Nephron (organoid): Measurements from ENCODE around the gene NOVA2.

Experiments used
- H3K27ac Mint-ChIP-seq, 3 experiments: 2 replicates each; pipeline ENCODE4 v1.8.0; 2020; ENCODE audit warnings: mixed read lengths in 3 of 3, mild to moderate bottlenecking in 2 of 3, moderate library complexity in 1 of 3
- H3K27me3 Mint-ChIP-seq: 2 replicates; pipeline ENCODE4 v1.8.0; 2021; ENCODE audit warnings: low read depth, mild to moderate bottlenecking, moderate library complexity, mixed read lengths
- H3K36me3 Mint-ChIP-seq: 2 replicates; pipeline ENCODE4 v1.8.0; 2020; ENCODE audit warnings: low read depth, mixed read lengths
- H3K4me1 Mint-ChIP-seq: 2 replicates; pipeline ENCODE4 v1.8.0; 2020; ENCODE audit warnings: mixed read lengths
- H3K4me3 Mint-ChIP-seq, 3 experiments: 2 replicates each; pipeline ENCODE4 v1.8.0; 2020; ENCODE audit warnings: mild to moderate bottlenecking in 3 of 3, mixed read lengths in 3 of 3, moderate library complexity in 2 of 3
- H3K9me3 Mint-ChIP-seq: 2 replicates; pipeline ENCODE4 v1.8.0; 2020; ENCODE audit warnings: mixed read lengths
- CTCF ChIP-seq, 3 experiments: fragments of 200-600 bp; sonication (generic); IDR thresholded peaks; one replicate each; pipeline ENCODE4 v1.5.0; 2021; ENCODE audit warnings: antibody characterized with exemption in 3 of 3; ENCODE audit not compliant: unreplicated experiment in 3 of 3

NOVA2 gene

GRCh38 chr19:46016426-46017094, 42.9 kb upstream of the NOVA2 start:
- no peak overlapping the region for H3K27ac Mint-ChIP-seq
- H3K4me3 Mint-ChIP-seq, result peak overlapping the region; percentile 84 to 87 (median 86)
- TF ChIP-seq CTCF (IDR thresholded peaks at IDR 0.05; ENCODE audit: unreplicated experiment in 3 of 3), result peak; percentile 89
- H3K9me3 Mint-ChIP-seq, result no peaks in the 10 kb centered on the region
- H3K27me3 Mint-ChIP-seq, result peaks cover 50% of the 10 kb centered on the region
- peaks cover 3% of the 10 kb centered on the region for H3K36me3 Mint-ChIP-seq
- peaks cover 14% of the 10 kb centered on the region for H3K4me1 Mint-ChIP-seq

DNA sequence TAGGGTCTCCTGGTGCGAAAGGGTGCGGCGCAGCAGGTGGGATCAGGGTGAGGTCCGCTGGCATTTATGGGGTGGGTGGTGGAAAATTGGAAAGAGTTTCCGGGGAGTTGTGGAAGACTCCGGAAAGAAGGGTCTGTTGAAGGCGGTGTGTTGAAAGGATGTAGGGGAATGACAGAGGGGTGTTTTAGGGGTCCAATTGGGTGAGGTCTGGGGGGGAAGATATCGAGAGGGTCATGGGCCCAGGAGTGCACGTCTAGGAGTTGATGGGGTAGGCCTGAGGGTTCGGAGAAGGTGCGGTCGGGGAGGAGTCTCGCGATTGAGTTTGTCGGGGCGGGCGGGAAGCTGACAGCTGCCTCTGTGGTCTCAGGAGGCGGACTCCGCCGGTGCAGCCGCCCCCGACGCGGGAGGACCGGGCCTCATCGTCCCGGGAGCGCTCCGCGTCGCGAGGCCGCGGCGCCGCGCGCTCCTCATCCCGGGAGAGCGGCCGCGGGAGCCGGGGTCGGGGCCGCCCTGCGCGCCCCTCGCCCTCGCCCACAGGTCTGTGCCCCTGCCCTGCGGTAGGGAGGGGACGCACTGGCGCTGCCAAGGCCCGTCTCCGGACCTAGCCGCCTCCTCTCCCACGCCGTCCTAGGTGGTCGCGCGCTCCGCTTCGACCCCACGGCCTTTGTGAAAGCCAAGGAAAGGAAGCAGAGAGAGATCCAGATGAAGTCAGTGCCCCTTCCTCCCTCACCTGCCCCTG, 42.2 kb upstream of the NOVA2 start:
- peaks cover 3% of the 10 kb centered on the region for H3K36me3 Mint-ChIP-seq
- peaks cover 50% of the 10 kb centered on the region for H3K27me3 Mint-ChIP-seq
- peaks cover 14% of the 10 kb centered on the region for H3K4me1 Mint-ChIP-seq
- TF ChIP-seq CTCF (IDR thresholded peaks at IDR 0.05; ENCODE audit: unreplicated experiment in 3 of 3), result no peak
- peak overlapping the region; percentile 84 to 87 (median 86) for H3K4me3 Mint-ChIP-seq
- no peaks in the 10 kb centered on the region for H3K9me3 Mint-ChIP-seq
- no peak overlapping the region for H3K27ac Mint-ChIP-seq

DNA sequence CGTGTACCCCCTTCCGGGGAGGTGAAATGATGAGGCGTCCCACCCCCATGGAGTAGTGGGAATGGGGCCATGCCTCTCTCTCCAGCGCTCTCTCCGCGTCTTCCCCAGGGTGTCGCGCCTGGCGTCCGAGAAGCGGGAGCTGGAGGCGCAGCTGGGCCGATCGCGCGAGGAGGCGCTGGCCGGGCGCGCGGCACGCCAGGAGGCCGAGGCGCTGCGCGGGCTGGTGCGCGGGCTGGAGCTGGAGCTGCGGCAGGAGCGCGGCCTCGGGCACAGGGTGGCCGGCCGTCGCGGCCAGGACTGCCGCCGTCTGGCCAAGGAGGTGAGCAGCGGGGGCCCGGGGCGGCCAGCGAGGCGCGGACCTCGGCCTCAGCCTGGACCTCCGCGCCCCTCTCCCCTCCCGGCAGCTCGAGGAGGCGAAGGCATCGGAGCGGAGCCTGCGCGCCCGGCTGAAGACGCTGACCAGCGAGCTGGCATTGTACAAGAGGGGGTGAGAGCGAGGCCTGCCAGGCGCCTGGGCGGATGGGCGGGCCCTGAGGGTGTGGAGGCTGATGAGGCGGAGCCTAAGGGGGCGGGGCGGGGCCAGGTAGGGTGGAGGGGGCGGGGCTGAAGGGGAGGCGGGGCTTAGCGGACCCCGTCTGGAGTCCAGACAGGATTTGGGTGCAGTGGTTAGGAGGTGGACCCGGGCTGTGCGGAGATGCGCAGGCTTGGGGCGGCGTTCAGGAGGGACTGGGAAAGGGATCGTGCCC, 41.4 kb upstream of the NOVA2 start:
- TF ChIP-seq CTCF (IDR thresholded peaks at IDR 0.05; ENCODE audit: unreplicated experiment in 3 of 3), result no peak
- Mint-ChIP-seq H3K27ac (no peak overlapping the region), H3K4me3 (peak overlapping the region; percentile 82 to 83 (median 83)), H3K9me3 (no peaks in the 10 kb centered on the region), H3K4me1 (peaks cover 14% of the 10 kb centered on the region), H3K27me3 (peaks cover 55% of the 10 kb centered on the region), H3K36me3 (peaks cover 3% of the 10 kb centered on the region)

GRCh38 chr19:46014534-46014933, 40.9 kb upstream of the NOVA2 start:
- Mint-ChIP-seq H3K27ac (no peak overlapping the region), H3K36me3 (peaks cover 7% of the 10 kb centered on the region), H3K9me3 (no peaks in the 10 kb centered on the region), H3K27me3 (peaks cover 57% of the 10 kb centered on the region), H3K4me1 (peaks cover 14% of the 10 kb centered on the region), H3K4me3 (peak overlapping the region; percentile 82 to 83 (median 83))
- TF ChIP-seq CTCF (IDR thresholded peaks at IDR 0.05; ENCODE audit: unreplicated experiment in 3 of 3), result no peak

DNA sequence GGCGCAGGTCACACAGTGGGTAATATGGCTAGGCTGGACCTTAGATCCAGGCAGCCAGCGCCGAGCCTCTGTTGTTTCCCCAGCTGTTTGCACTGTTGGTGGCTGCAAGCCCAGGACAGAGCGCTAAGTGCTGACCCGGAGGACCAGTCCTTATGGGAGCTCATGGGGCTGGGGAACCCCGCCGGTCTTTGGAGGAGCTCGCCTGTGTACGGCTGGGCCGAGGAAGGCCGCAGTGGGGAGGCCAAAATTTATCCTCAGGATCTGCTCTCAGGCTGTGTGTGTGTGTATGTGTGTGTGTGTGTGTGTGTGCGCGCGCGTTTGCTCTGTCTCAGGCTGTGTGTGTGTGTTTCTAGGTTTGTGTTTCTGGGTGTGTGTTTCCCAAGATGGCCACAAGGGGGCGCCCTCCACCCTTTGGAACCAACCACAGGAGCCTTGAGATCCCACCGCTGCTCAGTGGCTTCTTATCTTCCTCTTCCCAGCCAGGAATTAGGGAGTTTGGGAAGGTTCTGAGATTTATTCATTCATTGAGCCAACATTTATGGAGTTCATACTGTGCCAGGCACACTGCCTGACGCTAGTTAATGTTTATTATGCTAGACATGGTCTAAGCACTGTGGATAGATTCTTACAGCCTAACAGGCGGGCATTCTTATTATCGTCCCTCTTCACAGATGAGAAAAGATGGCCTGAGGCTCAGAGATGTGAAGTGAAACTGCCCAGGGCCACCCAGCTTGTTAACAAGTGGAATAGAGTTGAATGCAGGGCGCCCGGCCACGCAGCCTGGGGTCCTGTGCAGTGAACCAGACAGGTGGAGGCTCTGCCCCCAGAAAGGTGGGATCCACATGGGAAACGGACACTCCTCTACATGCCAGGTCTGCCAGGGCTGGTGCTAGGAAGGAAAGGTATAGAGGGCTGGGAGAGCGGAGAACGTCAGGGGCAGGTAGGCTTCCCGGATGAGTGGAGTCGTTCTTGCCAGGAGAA, 36.2 kb upstream of the NOVA2 start:
- peaks cover 36% of the 10 kb centered on the region for H3K27me3 Mint-ChIP-seq

More for the DNA sequence above, 36.2 kb upstream of the NOVA2 start:
- Mint-ChIP-seq H3K36me3 (peaks cover 26% of the 10 kb centered on the region), H3K4me1 (peaks cover 6% of the 10 kb centered on the region), H3K4me3 (no peak overlapping the region), H3K27ac (no peak overlapping the region), H3K9me3 (no peaks in the 10 kb centered on the region)
- TF ChIP-seq CTCF (IDR thresholded peaks at IDR 0.05; ENCODE audit: unreplicated experiment in 3 of 3), result peak; percentile 77 to 87 (median 83)
